HepG2 (cell line): ENCODE results near the gene GTF2F1. TPM values are rescaled to one million over a fixed set of nuclear protein-coding genes. Genes with fewer than 3 reads are reported as not detected.

Source experiments
- ADNP ChIP-seq: sonication (generic); formaldehyde crosslinking; IDR thresholded peaks from 2 replicates; pipeline ENCODE4 v1.4.0; 2020; ENCODE audit warnings: missing genetic modification reagents
- EED ChIP-seq: sonication (generic); formaldehyde crosslinking; IDR thresholded peaks from 2 replicates; pipeline ENCODE4 v1.5.0; 2020; ENCODE audit warnings: mild to moderate bottlenecking, missing genetic modification reagents
- FIP1L1 ChIP-seq: fragments of 200-400 bp; formaldehyde crosslinking; IDR thresholded peaks from 2 replicates; pipeline ENCODE4 v1.6.1; 2018; ENCODE audit warnings: low read depth, mild to moderate bottlenecking, low read length, moderate library complexity, borderline replicate concordance; ENCODE audit not compliant: insufficient read depth
- FOXM1 ChIP-seq: sonication (generic); formaldehyde crosslinking; IDR thresholded peaks from 2 replicates; pipeline ENCODE4 v1.5.0; 2020; ENCODE audit warnings: missing genetic modification reagents
- HNRNPL ChIP-seq: fragments of 200-400 bp; formaldehyde crosslinking; IDR thresholded peaks from 2 replicates; pipeline ENCODE4 v1.6.1; 2017; ENCODE audit warnings: mild to moderate bottlenecking, low read depth, low read length
- MYC ChIP-seq: sonication (generic); formaldehyde crosslinking; IDR thresholded peaks from 2 replicates; pipeline ENCODE4 v1.9.0; 2021; ENCODE audit warnings: missing genetic modification reagents, borderline replicate concordance
- NFKB2 ChIP-seq: sonication (generic); formaldehyde crosslinking; IDR thresholded peaks from 2 replicates; pipeline ENCODE4 v1.4.0; 2020; ENCODE audit warnings: missing genetic modification reagents, borderline replicate concordance
- PAX8 ChIP-seq: sonication (generic); formaldehyde crosslinking; IDR thresholded peaks from 2 replicates; pipeline ENCODE4 v1.8.0; 2022; ENCODE audit warnings: mild to moderate bottlenecking, missing genetic modification reagents, borderline replicate concordance
- SKI ChIP-seq: fragments of 450-650 bp; IDR thresholded peaks from one replicate; pipeline ENCODE4 v1.6.1; 2018; ENCODE audit warnings: mild to moderate bottlenecking; ENCODE audit not compliant: partially characterized antibody
- ZBTB3 ChIP-seq: sonication (generic); formaldehyde crosslinking; IDR thresholded peaks from 2 replicates; pipeline ENCODE4 v1.4.0; 2020; ENCODE audit warnings: low read depth, mild to moderate bottlenecking, moderate library complexity, missing genetic modification reagents, borderline replicate concordance
- ZFP36 ChIP-seq: fragments of 150-350 bp; IDR thresholded peaks from 2 replicates; pipeline ENCODE4 v1.6.1; 2018; ENCODE audit warnings: borderline replicate concordance, low read length, low read depth; ENCODE audit not compliant: partially characterized antibody
- ZFYVE20 ChIP-seq: sonication (generic); formaldehyde crosslinking; IDR thresholded peaks from 2 replicates; pipeline ENCODE4 v1.8.0; 2023; ENCODE audit warnings: low read depth, mild to moderate bottlenecking, moderate library complexity, missing genetic modification reagents, borderline replicate concordance
- ZNF441 ChIP-seq: sonication (generic); formaldehyde crosslinking; IDR thresholded peaks from 2 replicates; pipeline ENCODE4 v1.7.0; 2021; ENCODE audit warnings: missing genetic modification reagents, borderline replicate concordance
- ZNF460 ChIP-seq: sonication (generic); formaldehyde crosslinking; IDR thresholded peaks from 2 replicates; pipeline ENCODE4 v1.5.1; 2020; ENCODE audit warnings: missing genetic modification reagents, mild to moderate bottlenecking, borderline replicate concordance
- ZNF530 ChIP-seq: sonication (generic); formaldehyde crosslinking; IDR thresholded peaks from 2 replicates; pipeline ENCODE4 v1.5.0; 2020; ENCODE audit warnings: low read depth, mild to moderate bottlenecking, missing genetic modification reagents
- ZNF567 ChIP-seq: sonication (generic); formaldehyde crosslinking; IDR thresholded peaks from 2 replicates; pipeline ENCODE4 v1.8.1; 2023; ENCODE audit warnings: mild to moderate bottlenecking, missing genetic modification reagents, borderline replicate concordance
- ZNF644 ChIP-seq: IDR thresholded peaks from 2 replicates; pipeline ENCODE4 v1.6.1; 2016; ENCODE audit warnings: low read depth
- ZNF670 ChIP-seq: sonication (generic); formaldehyde crosslinking; IDR thresholded peaks from 2 replicates; pipeline ENCODE4 v1.8.0; 2022; ENCODE audit warnings: mild to moderate bottlenecking, missing genetic modification reagents, borderline replicate concordance
- ZNF709 ChIP-seq: sonication (generic); formaldehyde crosslinking; IDR thresholded peaks from 2 replicates; pipeline ENCODE4 v1.5.0; 2020; ENCODE audit warnings: mild to moderate bottlenecking, missing genetic modification reagents
- ZNF761 ChIP-seq: sonication (generic); formaldehyde crosslinking; conservative IDR thresholded peaks from 2 replicates; pipeline ENCODE4 v1.4.0; 2020; ENCODE audit warnings: mild to moderate bottlenecking, missing genetic modification reagents
- ZNF782 ChIP-seq: sonication (generic); formaldehyde crosslinking; IDR thresholded peaks from 2 replicates; pipeline ENCODE4 v1.4.0; 2020; ENCODE audit warnings: missing genetic modification reagents, mild to moderate bottlenecking, borderline replicate concordance
- ZNF883 ChIP-seq: sonication (generic); formaldehyde crosslinking; IDR thresholded peaks from 2 replicates; pipeline ENCODE4 v1.5.1; 2020; ENCODE audit warnings: mild to moderate bottlenecking, missing genetic modification reagents; ENCODE audit errors: not compliant biosample characterization
- polyA plus RNA-seq, 8 experiments: library from polyadenylated mRNA; depleted of rRNA in 3 of 8; stranded (reverse) in 7 of 8; unstranded in 1 of 8; fragments of >200 nt; fragmentation: Illumina TruSeq in 4 of 8; extraction: Trizol in 4 of 8; gene quantifications; 2 replicates each; pipeline versions ENCODE4 v1.2.1 to v1.2.3, GENCODE V29; 2011 to 2016; ENCODE audit warnings: low read depth in 4 of 8, missing spikeins in 1 of 8, mixed read lengths in 1 of 8; ENCODE audit not compliant: insufficient read depth in 1 of 8
- total RNA-seq, 5 experiments: library from RNA; depleted of rRNA; stranded (reverse); fragments of >200 nt; fragmentation: Illumina TruSeq; extraction: Trizol; gene quantifications; 2 replicates each; pipeline ENCODE4 v1.2.3, GENCODE V29; 2016; ENCODE audit warnings: low read depth in 1 of 5
- TF ChIP-seq, protein P1 (sequence below): sonication (generic); formaldehyde crosslinking; conservative IDR thresholded peaks from 2 replicates; pipeline ENCODE4 v1.8.0; 2022; ENCODE audit warnings: mild to moderate bottlenecking, moderate library complexity, missing genetic modification reagents
- TF ChIP-seq, protein P2 (sequence below): sonication (generic); formaldehyde crosslinking; IDR thresholded peaks from 2 replicates; pipeline ENCODE4 v1.8.1; 2023; ENCODE audit warnings: mild to moderate bottlenecking, inconsistent platforms, moderate library complexity, missing genetic modification reagents, borderline replicate concordance
- TF ChIP-seq, protein P3 (sequence below): sonication (generic); formaldehyde crosslinking; IDR thresholded peaks from 2 replicates; pipeline ENCODE4 v1.4.0; 2020; ENCODE audit warnings: missing genetic modification reagents
- TF ChIP-seq, protein P4 (sequence below): sonication (generic); formaldehyde crosslinking; IDR thresholded peaks from 2 replicates; pipeline ENCODE4 v1.4.0; 2020; ENCODE audit warnings: missing genetic modification reagents

Gene GTF2F1
- total and polyA plus RNA-seq, 2 of the 13 experiments (the other 11 are each of a cell fraction or from before 2014, with no cell fraction given), result 27.8 to 34.1 TPM

DNA sequence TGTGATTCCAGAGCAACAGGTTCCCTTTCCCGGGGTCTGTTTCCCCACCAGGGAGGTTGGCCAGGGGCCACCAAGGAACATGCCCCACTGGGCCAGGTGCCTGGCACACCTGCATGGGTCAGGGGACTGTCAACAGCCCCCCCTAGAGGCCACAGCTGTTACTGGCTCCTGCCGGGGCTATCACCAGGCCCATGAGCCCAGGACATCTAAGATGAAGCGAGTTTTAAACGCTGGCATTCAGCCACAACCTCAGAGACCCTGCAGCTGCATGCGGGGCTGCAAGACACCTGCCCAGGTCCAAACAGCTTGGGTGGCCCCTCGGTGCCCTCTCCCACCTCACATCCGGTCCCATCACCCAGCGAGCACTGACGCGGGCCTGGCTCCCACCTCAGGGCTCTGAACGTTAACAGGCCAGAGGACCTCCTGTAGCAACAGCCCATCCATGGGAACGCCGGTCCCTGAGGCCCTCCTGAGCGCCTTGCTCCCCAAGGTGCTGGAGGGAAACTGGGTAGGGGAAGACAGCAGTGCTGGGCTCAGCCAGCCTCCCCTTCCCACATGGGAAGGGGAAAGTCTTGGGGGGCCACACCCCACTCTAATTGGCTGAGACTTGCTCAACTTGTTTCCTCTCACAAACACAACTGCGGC lies 19.6 kb upstream of the GTF2F1 start (continued):
- TF ChIP-seq ADNP (CRISPR knock-in tag), result no peak
- TF ChIP-seq ZNF441, result no peak
- TF ChIP-seq HNRNPL, result 0 out of 2 replicates have a peak, but pooled peaks have one; percentile 70
- TF ChIP-seq, protein P1, sequence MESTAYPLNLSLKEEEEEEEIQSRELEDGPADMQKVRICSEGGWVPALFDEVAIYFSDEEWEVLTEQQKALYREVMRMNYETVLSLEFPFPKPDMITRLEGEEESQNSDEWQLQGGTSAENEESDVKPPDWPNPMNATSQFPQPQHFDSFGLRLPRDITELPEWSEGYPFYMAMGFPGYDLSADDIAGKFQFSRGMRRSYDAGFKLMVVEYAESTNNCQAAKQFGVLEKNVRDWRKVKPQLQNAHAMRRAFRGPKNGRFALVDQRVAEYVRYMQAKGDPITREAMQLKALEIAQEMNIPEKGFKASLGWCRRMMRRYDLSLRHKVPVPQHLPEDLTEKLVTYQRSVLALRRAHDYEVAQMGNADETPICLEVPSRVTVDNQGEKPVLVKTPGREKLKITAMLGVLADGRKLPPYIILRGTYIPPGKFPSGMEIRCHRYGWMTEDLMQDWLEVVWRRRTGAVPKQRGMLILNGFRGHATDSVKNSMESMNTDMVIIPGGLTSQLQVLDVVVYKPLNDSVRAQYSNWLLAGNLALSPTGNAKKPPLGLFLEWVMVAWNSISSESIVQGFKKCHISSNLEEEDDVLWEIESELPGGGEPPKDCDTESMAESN (CRISPR knock-in tag), result no peak
- TF ChIP-seq, protein P2, sequence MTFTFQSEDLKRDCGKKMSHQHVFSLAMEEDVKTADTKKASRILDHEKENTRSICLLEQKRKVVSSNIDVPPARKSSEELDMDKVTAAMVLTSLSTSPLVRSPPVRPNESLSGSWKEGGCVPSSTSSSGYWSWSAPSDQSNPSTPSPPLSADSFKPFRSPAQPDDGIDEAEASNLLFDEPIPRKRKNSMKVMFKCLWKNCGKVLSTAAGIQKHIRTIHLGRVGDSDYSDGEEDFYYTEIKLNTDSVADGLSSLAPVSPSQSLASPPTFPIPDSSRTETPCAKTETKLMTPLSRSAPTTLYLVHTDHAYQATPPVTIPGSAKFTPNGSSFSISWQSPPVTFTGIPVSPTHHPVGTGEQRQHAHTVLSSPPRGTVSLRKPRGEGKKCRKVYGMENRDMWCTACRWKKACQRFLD (CRISPR knock-in tag), result no peak
- TF ChIP-seq ZNF883 (CRISPR knock-in tag), result no peak
- peak; percentile 32; the same call in 1 of the 2 replicates for TF ChIP-seq MYC (CRISPR knock-in tag)
- no peak for TF ChIP-seq SKI
- TF ChIP-seq ZNF567 (CRISPR knock-in tag), result no peak
- no peak for TF ChIP-seq ZNF670
- no peak for TF ChIP-seq EED (CRISPR knock-in tag)
- TF ChIP-seq ZFP36, result no peak
- no peak for TF ChIP-seq ZNF460
- TF ChIP-seq, protein P3, sequence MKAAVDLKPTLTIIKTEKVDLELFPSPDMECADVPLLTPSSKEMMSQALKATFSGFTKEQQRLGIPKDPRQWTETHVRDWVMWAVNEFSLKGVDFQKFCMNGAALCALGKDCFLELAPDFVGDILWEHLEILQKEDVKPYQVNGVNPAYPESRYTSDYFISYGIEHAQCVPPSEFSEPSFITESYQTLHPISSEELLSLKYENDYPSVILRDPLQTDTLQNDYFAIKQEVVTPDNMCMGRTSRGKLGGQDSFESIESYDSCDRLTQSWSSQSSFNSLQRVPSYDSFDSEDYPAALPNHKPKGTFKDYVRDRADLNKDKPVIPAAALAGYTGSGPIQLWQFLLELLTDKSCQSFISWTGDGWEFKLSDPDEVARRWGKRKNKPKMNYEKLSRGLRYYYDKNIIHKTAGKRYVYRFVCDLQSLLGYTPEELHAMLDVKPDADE (CRISPR knock-in tag), result no peak
- no peak for TF ChIP-seq ZNF644 (CRISPR knock-in tag)
- no peak for TF ChIP-seq ZNF709 (CRISPR knock-in tag)
- no peak for TF ChIP-seq ZBTB3
- TF ChIP-seq, protein P4, sequence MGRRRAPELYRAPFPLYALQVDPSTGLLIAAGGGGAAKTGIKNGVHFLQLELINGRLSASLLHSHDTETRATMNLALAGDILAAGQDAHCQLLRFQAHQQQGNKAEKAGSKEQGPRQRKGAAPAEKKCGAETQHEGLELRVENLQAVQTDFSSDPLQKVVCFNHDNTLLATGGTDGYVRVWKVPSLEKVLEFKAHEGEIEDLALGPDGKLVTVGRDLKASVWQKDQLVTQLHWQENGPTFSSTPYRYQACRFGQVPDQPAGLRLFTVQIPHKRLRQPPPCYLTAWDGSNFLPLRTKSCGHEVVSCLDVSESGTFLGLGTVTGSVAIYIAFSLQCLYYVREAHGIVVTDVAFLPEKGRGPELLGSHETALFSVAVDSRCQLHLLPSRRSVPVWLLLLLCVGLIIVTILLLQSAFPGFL (CRISPR knock-in tag), result no peak
- no peak for TF ChIP-seq ZNF782
- TF ChIP-seq ZFYVE20 (CRISPR knock-in tag), result no peak
- TF ChIP-seq PAX8 (CRISPR knock-in tag), result no peak
- TF ChIP-seq ZNF761, result no peak
- TF ChIP-seq ZNF530, result no peak
- no peak for TF ChIP-seq FOXM1
- no peak for TF ChIP-seq FIP1L1
- no peak for TF ChIP-seq NFKB2 (CRISPR knock-in tag)
